Measurements from ENCODE around the gene FAM131A.

- no peak for TF ChIP-seq GATA3 (IDR thresholded peaks at IDR 0.05; ENCODE audit: low read depth, low read length)
- no peak for TF ChIP-seq GATA2 (IDR thresholded peaks at IDR 0.05; ENCODE audit: low read depth, low read length)
Observed at GRCh38 chr3:184322731-184323487, 14.5 kb upstream of the FAM131A start.
